Measurements from ENCODE around the gene ECI1.

The ECI1 gene

GRCh38 chr16:2196162-2196980 lies 55.0 kb downstream of the ECI1 start, which contains the start of gene CASKIN1:
CASKIN1 (minus strand) TSS chr16:2196605; CDS start chr16:2196432, 173 bp downstream.
- DNase-seq (ENCODE audit: low read depth in 3 of 3), result no peak

- no peak for DNase-seq (ENCODE audit: low read depth in 3 of 3)
Measured at GRCh38 chr16:2195322-2196161, 55.8 kb downstream of the ECI1 start.

- peak in 1 of 3 experiments; percentile 23 for DNase-seq (ENCODE audit: low read depth in 3 of 3)
Measured at GRCh38 chr16:2194852-2195321, 56.5 kb downstream of the ECI1 start.

- DNase-seq (ENCODE audit: low read depth in 3 of 3), result no peak
Measured at GRCh38 chr16:2194166-2194834, 57.1 kb downstream of the ECI1 start.

- no peak for DNase-seq (ENCODE audit: low read depth in 3 of 3)
Measured at GRCh38 chr16:2191446-2191706, 60.0 kb downstream of the ECI1 start.

GRCh38 chr16:2190659-2191445 lies 60.5 kb downstream of the ECI1 start:
- no peak for DNase-seq (ENCODE audit: low read depth in 3 of 3)

- DNase-seq (ENCODE audit: low read depth in 3 of 3), result no peak
Measured at GRCh38 chr16:2190002-2190658, 61.3 kb downstream of the ECI1 start.
